Fibroblast of the aortic adventitia (primary cell): ENCODE measurements around the gene ST6GALNAC3. TPM values are rescaled to one million over a fixed set of nuclear protein-coding genes. Genes with fewer than 3 reads are reported as not detected.

Experiments used
- DNase-seq: peaks from one replicate; pipeline ENCODE4 v3.0.0-alpha.2; 2010; ENCODE audit warnings: low read depth
- H3K4me3 ChIP-seq: 2 replicates; pipeline ENCODE4 v1.5.1; 2011; ENCODE audit warnings: low read depth, mild to moderate bottlenecking, control low read depth, low read length, moderate library complexity
- CTCF ChIP-seq: IDR thresholded peaks from 2 replicates; pipeline ENCODE4 v1.5.1; 2011; ENCODE audit warnings: mild to moderate bottlenecking, low read length, control low read depth, inconsistent platforms; ENCODE audit not compliant: insufficient read depth
- total RNA-seq: library from RNA; depleted of rRNA; stranded (reverse); fragments of >200 nt; gene quantifications from 2 replicates; pipeline ENCODE4 v1.2.3, GENCODE V29; 2012; ENCODE audit warnings: low replicate concordance

Gene ST6GALNAC3
- total RNA-seq, 1 donor, result 3.1 TPM

GRCh38 chr1:76176000-76176399 lies 101.5 kb downstream of the ST6GALNAC3 start:
- H3K4me3 ChIP-seq, result no peak overlapping the region
- TF ChIP-seq CTCF, result no peak
- no peak for DNase-seq

- H3K4me3 ChIP-seq, result no peak overlapping the region
- no peak for TF ChIP-seq CTCF
Measured at GRCh38 chr1:76177615-76178014, 103.1 kb downstream of the ST6GALNAC3 start.

GRCh38 chr1:76179219-76179698 lies 104.7 kb downstream of the ST6GALNAC3 start:
- DNase-seq, result no peak
- no peak overlapping the region for H3K4me3 ChIP-seq
- no peak for TF ChIP-seq CTCF

More at GRCh38 chr1:76177615-76178014, 103.1 kb downstream of the ST6GALNAC3 start:
- DNase-seq, result no peak

GRCh38 chr1:76185207-76185606 lies 110.7 kb downstream of the ST6GALNAC3 start:
- DNase-seq, result no peak
- no peak for TF ChIP-seq CTCF
- no peak overlapping the region for H3K4me3 ChIP-seq

GRCh38 chr1:76186554-76187170 lies 112.1 kb downstream of the ST6GALNAC3 start:
- DNase-seq, result no peak

GRCh38 chr1:76187436-76187835 lies 112.9 kb downstream of the ST6GALNAC3 start:
- no peak for TF ChIP-seq CTCF
- no peak for DNase-seq
- no peak overlapping the region for H3K4me3 ChIP-seq

More at GRCh38 chr1:76186554-76187170, 112.1 kb downstream of the ST6GALNAC3 start:
- TF ChIP-seq CTCF, result no peak
- H3K4me3 ChIP-seq, result no peak overlapping the region

GRCh38 chr1:76189310-76189709 lies 114.8 kb downstream of the ST6GALNAC3 start:
- TF ChIP-seq CTCF, result no peak
- no peak overlapping the region for H3K4me3 ChIP-seq
- DNase-seq, result no peak
